ENCODE measurements around the gene ZNF182. TPM values are rescaled to one million over a fixed set of nuclear protein-coding genes. Genes with fewer than 3 reads are reported as not detected.
"Not testable (repeated sequence)": the region's sequence is repeated elsewhere in the genome, so short reads cannot be mapped to it uniquely, and the experiment has no call there.

The ZNF182 gene
- polyA plus RNA-seq, 3 donors, result 10.2 to 12.5 (median 11.8) TPM

DNA sequence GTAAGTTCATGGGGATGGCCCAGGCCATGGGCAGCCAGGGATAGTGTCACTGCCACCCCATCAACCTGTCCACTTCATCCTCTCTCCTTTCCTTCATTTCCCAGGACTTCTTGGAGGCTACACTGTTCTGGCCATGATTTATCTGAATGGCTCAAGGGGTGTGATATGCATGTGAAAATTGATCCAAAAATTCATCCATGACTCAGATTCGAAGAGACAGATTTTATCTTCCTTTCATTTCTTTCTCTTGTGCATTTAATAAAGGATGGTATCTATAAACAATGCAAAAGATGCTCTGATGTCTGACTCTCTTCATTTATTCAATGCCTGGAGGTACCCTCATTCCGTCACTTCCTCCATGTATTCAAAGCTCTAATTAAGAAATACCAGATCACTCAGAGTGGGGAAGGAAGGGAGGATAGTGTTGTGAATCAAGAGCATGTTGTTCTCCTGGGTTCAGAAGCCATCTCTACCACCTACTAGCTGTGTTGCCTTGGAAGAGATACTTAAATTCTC, 5.7 kb upstream of the ZNF182 start:
- not testable (repeated sequence) for DNase-seq (ENCODE audit: extremely low read depth in 1 of 11, low read depth in 9 of 11, low spot score in 4 of 11)

DNA sequence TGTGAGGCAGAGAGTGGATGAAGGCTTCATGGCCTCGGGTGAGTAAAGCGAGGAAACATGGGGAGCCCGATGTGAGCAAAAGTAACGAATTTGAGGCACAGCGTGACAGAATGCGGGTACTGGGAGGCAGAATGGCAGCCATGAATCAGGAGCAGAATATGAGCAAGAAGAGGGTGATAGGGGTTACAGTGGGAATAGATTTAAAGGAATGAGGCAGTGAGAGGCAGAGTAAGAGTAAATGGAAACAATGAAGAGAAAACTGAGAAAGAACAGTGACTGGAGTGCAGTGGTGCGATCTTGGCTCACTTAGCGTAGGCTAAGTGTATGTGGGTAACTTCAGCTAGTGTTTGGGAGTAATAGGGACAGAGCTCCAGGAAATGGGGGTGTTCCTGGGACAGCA, 2.9 kb upstream of the ZNF182 start, which contains the start of gene SPACA5:
TSS of gene SPACA5 (plus strand) at position 301 of the 400 bp plus-strand sequence. CDS start 815 bp downstream, outside the sequence.
- not testable (repeated sequence) for DNase-seq (ENCODE audit: extremely low read depth in 1 of 11, low read depth in 9 of 11, low spot score in 4 of 11)

DNA sequence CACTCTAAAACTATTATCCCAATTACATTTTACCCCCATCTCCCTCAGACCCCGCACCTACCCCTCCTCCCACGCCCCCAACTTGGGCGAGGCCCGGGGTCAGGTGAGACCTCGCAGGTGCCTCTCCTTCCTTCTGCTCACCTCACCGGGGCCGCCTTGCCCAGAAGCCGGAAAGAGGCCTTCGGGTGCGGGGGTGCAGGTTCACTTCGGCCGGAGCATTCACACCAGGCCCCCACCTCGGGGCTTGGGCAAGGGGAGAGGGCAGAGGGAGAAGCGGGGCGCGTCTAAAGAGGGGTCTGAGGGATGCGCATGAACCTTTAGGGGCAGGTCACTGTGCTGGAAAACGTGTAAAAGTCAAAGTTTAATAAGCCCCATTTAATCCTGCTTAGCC, 427 bp downstream of the ZNF182 start:
- DNase-seq (ENCODE audit: extremely low read depth in 1 of 11, low read depth in 9 of 11, low spot score in 4 of 11), result no peak

DNA sequence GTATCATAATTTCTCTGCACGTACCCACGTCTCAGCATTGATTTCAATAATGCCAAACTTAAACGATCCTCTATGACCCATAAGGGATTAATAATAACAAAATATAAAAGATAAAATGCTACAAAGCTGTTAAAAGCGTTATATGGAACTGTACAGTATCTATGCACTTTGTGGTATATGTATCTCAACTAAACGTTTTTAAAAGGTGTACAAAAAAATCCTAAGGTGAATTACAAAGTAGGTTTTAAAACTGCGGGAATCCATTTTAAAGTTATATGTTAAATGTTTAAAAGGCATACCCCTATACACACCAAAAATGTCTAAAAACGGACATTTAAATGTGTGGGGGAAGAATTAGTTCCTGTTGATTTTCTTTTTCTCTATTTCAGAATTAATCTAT, 860 bp downstream of the ZNF182 start:
- no peak for DNase-seq (ENCODE audit: extremely low read depth in 1 of 11, low read depth in 9 of 11, low spot score in 4 of 11)

DNA sequence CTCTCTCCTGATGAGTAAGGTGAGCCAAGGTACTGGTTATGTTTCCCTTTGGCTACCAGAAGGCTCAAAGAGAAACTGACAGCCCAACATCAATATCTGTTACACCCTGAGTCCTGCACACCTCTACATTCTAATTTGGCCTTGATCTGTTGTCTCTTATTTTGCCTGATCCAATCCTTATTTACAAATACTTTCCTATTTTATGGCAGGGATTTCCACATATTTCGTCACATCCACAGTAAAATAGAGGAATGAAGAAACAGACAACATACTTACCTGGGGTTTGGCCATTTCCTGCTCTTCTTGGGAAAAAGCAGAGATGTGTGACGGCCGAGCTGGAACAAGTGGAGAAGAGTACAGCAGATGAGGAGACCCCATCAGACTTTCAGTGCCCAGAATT, 1.5 kb downstream of the ZNF182 start:
- no peak for DNase-seq (ENCODE audit: extremely low read depth in 1 of 11, low read depth in 9 of 11, low spot score in 4 of 11)

DNA sequence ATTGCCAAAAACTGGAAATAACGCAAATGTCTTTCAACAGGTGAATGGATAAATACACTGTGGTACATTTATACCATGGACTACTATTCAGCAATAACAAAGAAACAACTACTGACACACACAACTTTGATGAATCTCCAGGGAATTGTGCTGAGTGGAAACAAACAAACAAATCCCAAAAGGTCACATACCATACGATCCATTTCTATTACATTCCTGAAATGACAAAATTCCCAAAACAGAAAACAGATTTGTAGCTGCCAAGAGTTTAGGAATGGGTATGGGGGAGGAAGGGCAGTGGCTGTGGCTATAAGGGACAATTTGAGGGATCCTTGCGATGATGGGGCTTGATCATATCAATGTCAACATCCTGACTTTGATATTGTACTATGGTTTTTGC, 2.5 kb downstream of the ZNF182 start:
- DNase-seq (ENCODE audit: extremely low read depth in 1 of 11, low read depth in 9 of 11, low spot score in 4 of 11), result no peak

DNA sequence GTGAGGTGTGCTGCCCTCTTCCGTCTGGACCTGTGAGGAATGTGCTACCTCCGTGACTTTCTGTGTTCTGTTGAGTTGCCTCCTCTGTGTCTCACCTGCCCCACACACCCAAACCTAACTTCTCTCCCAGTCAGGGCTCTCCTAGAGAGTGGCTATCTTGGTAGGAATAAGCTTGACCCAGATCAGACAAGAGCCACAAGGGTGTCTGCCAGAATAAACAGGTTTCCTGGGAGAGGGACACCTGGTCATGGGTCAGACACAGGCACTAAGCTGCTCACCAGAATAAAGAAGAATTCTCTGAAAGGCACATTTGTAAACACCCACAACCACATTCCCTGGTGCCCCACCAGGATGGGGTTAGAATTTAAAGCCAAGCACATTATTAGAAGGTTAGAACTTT, 11.1 kb downstream of the ZNF182 start:
- no peak for DNase-seq (ENCODE audit: extremely low read depth in 1 of 11, low read depth in 9 of 11, low spot score in 4 of 11)

DNA sequence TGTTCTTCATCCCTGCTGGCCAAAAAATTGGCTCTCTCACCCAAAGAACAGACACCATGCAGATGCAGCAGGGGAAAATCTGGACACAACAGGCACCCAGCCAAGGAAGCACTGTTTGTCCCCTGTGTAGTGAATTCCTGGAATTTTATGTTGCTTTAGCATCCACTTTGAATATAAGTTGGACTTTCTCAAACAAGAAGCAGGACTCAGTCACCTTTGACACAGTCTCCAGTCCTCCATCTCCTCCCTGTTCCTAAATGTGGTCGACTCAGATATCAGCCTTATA, 11.8 kb downstream of the ZNF182 start:
- DNase-seq (ENCODE audit: extremely low read depth in 1 of 11, low read depth in 9 of 11, low spot score in 4 of 11), result no peak

DNA sequence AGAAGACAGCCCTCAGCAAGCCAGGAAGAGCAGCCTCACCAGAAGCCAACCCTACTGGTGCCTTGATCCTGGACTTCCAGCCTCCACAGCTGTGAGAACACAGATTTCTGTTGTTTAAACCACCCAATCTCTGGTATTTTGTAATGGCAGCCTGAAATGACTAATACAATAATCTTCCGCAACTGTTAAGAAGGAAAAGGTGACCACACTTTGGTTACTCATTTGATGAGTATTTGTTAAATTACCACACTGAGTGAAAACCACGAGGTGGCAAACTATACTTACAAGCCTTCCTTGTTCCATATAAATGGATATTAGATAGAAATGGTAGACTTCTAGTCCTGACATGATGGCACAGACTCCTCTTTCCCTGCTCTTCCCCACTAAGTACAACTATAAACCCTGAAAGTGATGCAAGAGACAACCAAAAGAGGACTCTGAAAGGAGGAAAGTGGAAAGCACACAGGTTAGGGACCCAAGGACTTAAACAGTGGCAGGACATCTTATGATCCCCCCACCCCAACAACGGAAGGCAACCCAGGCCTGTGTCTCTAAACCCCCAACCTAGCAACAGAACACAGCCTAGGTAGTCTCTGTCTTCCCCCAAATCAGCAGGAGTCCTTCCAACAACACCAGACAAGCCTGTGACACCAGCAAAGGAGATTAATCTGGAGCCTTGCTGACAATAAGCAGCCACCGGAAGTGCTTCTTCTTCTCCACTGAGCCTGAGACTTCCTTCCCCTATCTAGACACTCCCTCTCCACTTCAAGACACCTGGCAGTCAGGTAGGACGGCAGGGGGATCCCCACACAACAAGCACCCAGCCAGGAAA, 12.3 kb downstream of the ZNF182 start:
- no peak for DNase-seq (ENCODE audit: extremely low read depth in 1 of 11, low read depth in 9 of 11, low spot score in 4 of 11)

DNA sequence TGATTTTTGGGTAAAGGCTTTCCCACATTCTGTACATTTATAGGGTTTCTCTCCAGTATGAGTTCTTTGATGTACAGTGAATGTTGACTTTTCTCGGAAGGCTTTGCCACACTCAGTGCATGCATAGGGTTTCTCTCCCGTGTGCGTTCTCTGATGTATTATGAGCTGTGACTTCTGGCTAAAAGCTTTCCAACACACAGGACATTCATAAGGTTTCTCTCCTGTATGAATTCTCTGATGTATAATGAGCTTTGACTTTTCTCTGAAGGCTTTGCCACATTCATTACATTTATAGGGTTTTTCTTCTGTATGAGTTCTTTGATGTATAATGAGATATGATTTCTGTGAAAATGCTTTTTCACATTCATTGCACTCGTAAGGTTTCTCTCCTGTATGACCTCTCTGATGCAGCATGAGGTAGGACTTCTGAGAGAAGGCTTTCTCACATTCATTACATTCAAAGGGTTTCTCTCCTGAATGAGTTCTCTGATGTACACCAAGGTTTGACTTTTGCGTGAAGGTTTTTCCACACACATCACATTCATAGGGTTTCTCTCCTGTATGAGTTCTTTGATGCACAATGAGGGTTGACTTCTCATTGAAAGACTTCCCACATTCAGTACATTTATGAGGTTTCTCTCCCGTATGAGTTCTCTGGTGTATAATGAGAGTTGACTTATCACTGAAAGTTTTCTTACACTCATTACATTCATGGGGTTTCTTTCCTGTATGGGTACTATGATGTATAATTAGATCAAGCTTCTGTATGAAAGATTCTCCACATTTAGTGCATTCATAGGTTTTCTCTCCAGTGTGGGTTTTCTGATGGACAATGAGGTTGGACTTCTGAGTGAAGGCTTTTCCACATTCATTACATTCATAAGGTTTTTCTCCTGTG, 27.3 kb downstream of the ZNF182 start:
- no peak for DNase-seq (ENCODE audit: extremely low read depth in 1 of 11, low read depth in 9 of 11, low spot score in 4 of 11)

DNA sequence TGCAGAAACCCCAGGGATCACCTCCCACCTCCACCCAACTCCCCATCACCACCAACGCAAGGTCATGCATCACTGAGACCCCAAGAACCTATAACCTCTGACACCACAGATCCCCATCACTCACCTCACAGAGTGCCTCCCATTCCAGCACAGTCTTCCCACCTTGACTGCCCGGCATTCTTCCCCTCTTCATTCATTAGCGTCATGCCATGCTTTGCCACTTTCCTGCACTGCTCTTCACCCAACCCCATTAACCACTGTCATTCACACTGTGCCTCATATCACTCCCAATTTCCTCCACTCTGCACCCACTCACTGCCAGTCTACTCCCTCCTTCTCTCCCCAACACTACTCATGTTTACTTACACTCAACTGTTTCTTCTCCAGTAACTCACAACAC, 30.6 kb downstream of the ZNF182 start:
- no peak for DNase-seq (ENCODE audit: extremely low read depth in 1 of 11, low read depth in 9 of 11, low spot score in 4 of 11)

DNA sequence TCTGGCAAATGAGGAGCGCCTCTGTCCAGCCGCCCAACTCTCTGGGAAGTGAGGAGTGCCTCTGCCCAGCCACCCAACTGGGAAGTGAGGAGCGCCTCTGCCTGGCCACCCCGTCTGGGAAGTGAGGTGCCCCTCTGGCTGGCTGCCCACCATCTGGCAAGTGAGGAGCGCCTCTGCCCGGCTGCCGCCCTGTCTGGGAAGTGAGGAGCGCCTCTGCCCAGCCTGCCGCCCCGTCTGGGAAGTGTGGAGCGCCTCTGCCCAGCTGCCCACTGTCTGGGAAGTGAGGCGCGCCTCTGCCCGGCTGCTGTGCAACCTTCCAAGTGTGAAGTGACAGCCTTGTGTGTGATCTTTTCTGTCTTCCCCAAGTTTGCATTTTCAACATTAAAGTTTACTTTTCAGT, 38.3 kb downstream of the ZNF182 start:
- not testable (repeated sequence) for DNase-seq (ENCODE audit: extremely low read depth in 1 of 11, low read depth in 9 of 11, low spot score in 4 of 11)

DNA sequence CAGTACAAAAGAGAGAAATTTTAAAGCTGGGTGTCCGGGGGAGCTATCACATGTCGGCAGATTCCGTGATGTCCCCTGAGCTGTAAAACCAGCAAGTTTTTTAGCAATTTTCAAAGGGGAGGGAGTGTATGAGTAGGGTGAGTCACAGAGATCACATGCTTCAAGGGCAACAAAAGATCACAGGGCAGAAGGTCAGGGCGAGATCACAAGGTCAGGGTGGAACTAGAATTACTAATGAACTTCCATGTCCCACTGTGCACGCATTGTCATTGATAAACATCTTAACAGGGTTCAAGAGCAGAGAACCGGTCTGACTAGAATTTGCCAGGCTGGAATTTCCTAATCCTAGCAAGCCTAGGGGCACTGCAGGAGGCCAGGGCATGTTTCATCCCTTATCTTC, 42.0 kb downstream of the ZNF182 start:
- DNase-seq (ENCODE audit: extremely low read depth in 1 of 11, low read depth in 9 of 11, low spot score in 4 of 11), result not testable (repeated sequence)

DNA sequence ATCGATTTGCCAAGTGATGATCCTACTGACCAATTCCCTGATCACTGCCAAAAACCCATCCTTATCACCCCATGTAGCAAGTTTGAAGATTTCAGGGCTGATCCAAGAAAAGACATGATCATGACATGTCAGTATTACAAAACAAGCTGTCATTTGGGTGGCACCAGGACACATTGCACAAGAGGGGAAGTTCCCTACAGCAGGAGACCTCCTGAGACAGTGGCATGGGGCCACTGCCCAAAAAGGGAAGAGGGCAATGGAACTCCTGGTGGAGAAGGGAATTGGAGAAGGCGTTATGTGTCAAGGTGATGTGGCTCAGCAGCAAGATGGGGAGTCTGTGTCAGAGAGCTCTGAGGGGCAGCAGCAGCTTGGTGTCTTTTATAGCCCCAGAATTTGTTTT, 43.4 kb downstream of the ZNF182 start:
- no peak for DNase-seq (ENCODE audit: extremely low read depth in 1 of 11, low read depth in 9 of 11, low spot score in 4 of 11)

DNA sequence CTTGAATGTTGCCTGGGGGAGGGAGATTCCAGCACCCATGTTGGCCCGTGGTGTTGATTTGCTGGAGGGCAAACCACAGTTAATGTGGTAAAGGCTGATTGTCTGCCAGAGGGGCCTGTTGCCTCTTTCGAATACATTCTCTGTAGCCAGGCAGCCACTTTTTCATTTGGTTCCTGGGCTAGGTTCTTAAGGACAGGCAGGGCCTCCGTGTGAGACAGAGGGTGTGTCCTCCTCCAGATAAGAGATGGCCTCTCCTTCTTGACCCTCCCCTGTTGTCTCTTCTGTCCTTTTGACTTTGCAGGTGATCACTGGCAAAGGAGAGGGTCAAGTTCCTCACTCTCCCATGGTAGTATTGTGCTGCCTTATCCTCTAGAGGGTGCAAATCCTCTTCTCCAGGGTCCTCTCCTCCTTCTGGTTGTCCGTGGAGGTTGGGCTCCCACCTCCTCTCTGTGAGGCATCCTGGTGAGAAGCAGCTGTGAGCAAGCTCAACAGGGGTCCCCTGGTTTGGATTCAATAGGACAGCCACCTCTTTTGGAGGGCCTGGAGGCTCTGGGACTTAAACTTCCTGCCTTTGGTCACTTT, 44.9 kb downstream of the ZNF182 start:
- no peak for DNase-seq (ENCODE audit: extremely low read depth in 1 of 11, low read depth in 9 of 11, low spot score in 4 of 11)

DNA sequence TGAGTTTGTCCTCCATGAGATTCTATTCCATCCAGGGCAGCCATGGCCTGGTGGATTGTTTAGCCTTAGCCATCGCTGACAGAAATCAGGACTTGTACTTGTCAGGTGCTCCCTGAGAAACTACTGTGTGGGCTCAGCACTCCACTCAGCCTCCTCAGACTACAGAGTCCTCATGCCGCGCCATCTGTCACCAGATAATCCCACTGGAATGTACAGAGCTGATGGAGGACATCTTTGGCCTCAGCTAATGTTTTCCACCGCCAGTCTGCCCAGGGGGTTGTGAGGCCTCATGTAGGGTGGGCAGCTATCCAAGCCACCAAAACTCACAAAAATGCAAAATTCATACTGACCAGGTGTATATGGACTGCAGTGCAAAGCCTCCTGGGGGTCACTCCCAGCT, 45.6 kb downstream of the ZNF182 start:
- DNase-seq (ENCODE audit: extremely low read depth in 1 of 11, low read depth in 9 of 11, low spot score in 4 of 11), result not testable (repeated sequence)

DNA sequence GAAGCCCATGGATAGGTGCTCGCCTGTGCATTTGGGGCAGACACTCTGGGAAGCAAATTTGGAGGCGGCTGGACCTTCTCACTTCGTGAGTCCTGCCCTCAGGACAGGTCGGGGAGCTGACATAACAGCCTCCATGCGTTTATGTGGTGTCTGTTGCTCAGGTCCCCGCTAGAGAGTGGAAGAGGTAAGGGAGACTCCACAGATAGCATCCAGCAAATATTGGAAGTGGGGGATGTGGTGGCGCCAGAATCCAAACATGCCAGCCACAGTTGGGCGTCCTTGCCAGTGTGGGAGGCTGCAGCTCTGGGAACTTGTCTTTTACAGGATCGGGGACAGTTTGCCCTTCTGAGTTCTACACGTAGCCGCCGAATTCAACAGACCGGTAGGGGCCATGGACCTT, 47.8 kb downstream of the ZNF182 start:
- DNase-seq (ENCODE audit: extremely low read depth in 1 of 11, low read depth in 9 of 11, low spot score in 4 of 11), result no peak

DNA sequence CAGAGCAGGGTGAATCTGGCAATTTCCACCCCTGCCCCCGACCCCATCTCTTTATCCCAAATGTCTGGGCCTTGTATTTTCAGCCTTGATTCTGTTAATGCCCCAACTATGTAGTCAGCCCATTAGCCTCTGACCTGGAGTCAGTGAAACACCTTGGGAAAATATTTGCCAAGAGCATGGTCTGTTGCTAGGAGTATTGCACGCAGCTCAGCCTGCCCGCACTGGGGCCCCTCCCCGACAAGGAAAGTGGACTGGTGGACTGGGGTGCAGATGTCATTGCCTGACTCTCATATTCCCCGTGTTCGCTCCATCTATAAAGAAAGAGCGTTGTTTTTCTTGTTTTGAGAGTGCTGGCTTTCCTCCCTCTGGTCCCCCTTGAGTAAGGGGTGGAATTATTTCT, 48.5 kb downstream of the ZNF182 start:
- not testable (repeated sequence) for DNase-seq (ENCODE audit: extremely low read depth in 1 of 11, low read depth in 9 of 11, low spot score in 4 of 11)

DNA sequence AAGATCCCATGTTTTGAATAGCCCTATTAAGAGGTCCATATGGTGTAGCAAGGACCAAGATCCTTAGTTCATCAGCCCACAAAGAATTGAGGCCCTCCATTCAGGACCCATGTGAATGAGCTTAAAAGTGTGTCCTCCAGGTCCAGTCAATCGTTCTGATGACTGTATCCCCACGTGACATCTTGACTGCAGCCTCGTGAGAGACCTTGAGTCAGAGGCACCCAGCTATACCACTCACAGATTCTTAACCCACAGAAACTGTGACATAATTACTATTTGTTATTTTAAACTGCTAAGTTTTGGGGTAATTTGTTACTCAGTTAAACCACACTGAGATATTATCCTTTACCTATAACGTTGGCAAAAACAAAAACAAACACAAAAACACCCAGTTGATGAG, 62.4 kb downstream of the ZNF182 start:
- DNase-seq (ENCODE audit: extremely low read depth in 1 of 11, low read depth in 9 of 11, low spot score in 4 of 11), result no peak

DNA sequence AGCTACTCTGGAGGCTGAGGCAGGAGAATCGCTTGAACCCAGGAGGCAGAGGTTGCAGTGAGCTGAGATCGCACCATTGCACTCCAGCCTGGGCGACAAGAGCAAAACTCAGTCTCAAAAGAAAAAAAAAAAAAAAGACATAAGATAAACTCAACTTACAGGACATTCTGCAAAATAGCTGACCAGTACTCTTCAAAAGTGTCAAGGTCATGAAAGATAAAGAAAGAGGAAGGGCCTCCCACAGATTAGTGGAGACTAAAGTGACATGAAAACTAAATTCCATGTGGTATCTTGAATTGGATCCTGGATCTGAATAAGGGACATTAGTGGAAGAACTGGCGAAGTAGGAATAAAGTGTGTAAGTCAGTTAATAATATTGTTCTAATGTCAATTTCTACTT, 63.3 kb downstream of the ZNF182 start:
- no peak for DNase-seq (ENCODE audit: extremely low read depth in 1 of 11, low read depth in 9 of 11, low spot score in 4 of 11)
